ENCODE data around the gene ZNRD2.

The ZNRD2 gene

DNA sequence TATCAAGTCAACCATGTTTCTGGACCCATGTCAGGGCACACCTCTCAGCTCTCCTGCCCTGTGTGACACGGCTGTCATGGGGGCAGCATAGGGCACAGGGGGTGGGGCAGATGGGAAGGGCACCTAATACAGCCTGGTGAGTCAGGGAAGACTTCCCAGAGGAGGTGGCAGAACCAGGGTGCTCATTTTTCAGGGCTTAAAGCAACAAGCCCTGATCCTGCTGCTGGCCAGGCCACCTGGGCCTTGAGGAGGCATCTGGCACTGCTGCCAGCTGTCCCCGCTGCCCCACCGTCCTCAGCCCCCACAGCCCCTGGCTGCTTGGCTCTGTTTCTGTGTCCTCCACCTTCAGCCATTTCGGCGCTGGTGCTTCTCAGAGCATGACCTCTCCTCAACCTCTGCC, 39.4 kb downstream of the ZNRD2 start:
- DNase-seq: no peak

DNA sequence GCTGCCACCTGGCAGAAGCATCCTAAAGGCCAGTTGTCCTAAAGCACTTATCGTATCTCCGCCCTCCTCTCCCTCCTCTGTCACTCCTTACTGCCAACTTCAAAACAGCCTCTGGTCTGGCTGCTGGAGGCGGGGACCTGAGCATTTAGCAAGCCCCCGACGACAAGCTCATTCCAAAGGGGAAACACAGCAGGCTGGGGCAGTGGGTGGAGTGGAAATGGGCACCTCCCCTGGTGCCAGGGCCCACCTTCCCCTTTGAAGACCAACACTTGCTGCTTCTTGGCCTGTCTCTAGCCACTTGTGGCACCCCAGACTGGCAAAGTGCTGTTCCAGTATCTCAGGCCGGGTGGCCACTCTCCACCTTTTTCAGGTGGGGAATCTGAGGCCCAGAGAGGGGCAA, 40.1 kb downstream of the ZNRD2 start:
- DNase-seq: no peak

DNA sequence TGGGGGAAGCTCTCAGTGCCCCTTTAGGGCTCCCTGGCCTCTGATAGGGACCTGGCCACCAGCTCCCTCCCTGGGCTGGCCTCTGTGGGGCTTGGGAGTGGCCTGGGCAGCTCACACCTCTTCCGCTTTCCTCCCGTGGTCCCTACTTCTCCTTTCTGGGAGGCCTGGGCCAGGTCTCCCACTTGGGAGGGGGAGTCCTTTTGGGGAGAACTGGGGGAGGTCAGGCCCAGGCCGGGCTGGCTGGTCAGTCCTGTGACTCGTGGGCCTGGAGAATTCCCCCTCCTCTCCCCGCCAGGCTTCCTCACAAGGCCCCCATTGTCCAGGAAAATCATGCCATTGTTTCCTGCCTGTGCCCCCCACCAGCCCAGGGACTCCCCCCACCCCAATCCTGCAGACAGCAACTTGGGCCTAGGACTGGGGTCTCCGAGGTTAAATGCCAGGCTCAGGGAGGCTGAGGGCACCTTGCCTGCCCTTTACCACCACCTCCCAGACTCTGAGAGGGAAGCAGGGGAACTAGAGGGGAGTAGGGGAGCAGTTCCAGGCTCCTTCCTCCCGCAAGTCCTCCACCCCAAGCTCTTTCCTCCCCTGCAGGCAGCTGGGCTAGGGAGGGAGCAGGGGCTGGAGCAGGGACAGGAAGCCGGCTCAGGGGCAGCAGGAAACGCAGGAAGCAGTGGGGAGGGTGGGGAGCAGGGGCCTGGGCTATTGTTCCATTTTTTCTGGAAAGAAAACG, 40.9 kb downstream of the ZNRD2 start:
- DNase-seq: no peak

DNA sequence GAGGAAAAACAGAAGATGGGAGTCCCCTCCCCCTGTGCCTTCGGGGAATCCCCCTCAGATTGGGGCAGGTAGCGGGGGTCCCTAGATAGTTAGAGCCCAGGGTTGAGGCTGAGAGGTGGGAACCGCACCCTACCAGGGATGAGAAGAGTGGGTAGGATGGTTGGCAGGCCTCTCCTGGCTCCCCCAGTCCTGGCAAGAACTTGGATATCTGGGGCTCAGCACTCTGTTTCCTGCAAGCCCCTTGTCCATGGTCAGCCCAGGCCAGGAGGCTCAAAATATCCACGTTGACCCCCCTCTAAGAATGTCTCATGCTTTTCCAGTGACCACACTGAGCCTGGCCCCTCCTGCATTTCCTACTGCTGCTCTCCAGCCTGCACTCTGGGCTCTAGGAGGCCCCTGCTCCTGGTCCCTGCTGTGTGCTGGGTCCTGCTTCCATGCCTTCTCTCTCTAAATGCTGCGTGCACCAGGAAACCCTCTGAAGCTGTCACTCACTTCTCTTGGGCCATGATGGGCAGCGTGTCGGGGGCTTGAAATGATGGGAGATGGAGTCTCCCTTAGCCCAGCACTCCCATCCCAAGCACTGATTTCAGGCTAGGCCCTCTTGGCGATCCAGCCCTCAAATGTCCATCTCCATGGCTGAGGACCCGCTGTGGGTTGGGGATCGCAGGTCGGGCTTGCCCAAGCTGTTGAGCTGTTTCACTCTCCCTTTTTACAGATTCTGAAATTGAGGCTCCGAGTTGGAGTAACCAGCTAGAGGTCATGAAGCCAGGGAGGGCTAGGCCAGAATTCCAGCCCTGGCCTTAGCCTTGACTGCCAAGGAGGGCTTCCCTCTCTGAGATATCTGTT, 41.7 kb downstream of the ZNRD2 start:
- DNase-seq: no peak

DNA sequence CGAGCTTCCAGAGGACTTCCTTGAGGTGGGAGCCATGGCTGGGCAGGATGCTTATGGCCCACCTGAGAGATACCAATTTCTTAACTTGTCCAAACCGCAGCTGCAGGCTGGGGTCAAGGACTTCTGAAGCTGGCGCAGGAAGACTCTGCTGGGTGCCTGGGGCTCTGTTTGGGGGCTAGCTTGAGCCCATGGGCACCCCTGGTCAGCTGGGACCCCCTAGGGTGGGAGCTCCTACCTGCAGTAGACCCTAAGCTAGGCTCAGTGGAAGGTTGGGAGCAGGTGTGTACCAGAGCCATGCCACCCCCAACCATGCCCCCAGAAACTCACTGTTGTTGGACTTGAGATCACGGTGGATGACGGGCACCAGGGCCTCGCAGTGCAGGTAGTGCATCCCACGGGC, 42.4 kb downstream of the ZNRD2 start:
- no peak for DNase-seq

DNA sequence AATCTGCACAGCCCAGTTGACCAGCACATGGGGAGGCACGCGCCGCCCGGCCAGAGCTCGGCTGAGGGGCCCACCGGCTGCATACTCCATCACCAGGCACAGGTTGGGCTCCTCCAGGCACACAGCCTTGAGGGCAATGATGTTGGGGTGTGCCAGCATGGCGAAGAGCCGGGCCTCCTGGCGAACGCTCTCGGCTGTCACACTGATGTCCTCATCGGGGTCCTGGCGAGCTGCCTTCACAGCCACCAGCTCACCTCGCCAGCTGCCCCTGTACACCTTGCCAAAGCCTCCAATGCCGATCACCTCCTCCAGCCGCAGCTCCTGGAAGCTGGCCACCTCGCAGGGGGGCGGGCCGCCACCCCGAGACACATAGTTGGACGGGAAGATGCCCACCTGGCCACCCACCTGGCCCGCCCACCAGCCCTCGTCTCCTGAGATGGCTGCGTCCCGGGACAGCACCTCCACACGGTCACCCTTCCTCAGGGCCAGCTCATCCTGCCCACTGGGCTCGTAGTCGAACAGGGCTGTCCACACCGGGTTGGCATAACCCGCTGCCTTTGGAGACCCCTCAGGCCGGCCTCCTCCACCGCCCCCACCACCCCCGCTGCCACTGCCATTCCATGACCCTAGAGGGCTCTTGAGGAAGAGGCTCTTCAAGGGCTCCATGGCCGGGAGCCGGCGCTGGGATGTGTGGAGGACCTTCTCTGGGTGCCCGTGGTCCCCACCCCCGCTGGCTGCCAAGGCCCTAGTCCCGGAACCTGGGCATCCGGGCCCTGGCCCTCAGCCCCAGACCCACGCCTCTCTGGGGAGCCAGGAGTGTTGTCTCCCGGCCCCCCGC, 43.0 kb downstream of the ZNRD2 start:
- no peak for DNase-seq

DNA sequence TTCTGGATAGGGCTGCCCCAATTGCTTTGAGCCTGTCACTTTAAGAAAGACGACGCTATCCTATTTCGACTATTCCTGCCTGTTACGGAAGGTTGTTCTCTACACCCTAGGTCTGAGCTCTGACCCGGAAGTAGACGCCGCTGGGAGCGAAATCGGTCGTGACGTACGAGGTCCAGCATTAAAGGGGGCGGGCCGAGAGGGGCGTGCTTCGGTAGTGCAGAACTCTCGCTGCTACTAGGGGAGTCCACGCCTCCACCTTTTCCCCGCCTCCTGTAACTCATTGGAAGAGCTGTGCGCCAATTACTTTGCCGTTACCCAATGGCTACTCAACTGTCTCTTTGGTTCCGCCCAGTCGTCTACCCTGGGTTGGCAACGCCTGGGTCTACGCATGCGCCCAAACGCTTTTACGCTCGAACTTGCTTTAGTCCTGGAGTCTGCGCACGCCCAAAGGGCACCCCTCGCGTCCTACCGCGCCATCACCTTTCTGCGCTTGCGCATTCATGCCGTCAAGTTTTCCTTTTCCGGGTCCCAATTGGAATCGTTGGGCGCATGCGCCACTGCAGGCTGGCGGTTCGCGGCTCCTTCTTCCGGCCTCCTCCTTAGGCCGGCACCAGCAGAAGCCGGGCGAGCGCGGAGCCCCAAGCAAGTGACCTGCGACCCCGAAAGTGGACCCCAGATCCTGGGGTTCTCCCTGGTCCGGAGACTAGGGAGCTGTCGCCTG, 45.1 kb downstream of the ZNRD2 start, which contains the start of gene PCNX3:
Gene PCNX3, plus strand, starts transcription at position 548 of the 721 bp plus-strand sequence. CDS start 536 bp downstream, outside the sequence.
- peak; percentile 97 for DNase-seq

DNA sequence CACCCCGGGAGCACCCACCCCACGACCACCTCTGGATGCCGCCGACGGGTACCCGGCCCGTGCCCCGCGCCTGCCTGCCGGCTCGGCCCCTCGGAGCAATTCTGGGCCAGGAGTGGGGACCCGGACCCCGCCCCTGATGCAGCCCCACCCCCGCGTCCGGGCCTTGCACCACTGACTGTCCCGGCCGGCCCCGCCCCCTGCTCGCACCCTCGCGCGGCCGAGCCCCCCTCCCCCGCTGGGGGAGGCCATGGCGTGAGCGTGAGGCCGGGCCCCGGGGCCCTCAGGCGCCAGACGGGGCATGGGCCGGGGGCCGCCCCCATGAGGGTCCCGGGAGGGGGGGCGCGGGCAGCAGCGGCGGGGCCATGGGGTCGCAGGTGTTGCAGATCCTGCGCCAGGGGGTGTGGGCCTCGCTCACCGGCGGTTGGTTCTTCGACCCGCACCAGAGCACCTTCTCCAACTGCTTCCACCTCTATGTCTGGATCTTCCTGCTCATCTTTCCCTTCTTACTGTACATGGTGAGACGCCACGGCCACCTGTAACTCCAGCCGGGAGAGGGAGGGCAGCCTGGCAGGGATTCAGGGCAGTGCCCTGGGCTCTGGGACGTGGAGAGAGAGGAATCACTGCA, 45.8 kb downstream of the ZNRD2 start:
- no peak for DNase-seq

DNA sequence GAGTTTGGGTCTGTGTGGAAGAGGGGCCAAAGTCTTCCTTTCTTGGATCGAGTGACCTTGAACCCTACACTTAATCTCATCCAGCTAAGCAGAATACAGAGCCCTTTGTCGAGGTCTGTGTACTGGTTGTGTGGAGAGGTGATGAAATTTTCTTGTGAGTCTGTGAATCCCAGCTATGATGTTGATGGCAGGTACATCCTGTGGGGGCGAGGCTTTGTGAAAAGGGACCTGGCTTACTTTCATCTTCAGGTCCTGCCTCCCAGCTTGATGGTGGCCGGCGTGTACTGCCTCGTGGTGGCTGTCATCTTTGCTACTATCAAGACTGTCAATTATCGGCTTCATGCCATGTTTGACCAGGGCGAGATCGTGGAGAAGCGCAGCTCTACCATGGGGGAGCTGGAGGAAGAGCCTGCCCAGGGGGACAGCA, 46.3 kb downstream of the ZNRD2 start:
- no peak for DNase-seq

DNA sequence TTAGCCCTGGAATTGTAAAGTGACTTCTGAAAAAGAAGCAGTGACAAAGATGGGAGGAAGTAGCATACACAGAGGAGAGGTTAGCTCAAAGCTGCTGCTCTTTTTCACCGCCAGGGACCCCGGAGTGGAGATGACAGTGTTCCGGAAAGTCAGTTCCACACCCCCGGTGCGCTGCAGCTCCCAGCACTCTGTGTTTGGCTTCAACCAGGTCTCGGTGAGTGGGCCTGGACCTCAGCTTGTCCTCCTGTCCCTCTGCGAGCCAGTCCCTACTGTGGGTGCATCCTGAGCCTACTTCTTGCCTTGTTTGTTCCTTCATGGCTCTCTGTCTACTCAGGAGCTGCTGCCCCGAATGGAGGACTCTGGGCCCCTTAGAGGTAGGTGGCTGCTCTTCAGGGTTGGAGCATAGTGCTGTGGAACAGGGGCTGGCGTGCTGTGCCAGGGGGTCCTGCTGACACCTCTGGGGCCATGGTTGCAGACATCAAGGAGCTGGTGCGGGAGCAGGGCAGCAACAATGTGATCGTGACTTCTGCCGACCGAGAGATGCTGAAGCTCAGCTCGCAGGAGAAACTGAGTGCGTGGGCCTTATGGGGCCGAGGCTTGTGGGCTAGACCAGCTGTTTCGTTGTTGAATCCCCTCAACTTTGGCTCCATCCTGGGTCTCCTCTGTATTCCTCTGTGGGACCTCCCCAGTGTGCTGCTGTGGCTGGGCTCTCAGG, 47.0 kb downstream of the ZNRD2 start:
- DNase-seq: no peak

DNA sequence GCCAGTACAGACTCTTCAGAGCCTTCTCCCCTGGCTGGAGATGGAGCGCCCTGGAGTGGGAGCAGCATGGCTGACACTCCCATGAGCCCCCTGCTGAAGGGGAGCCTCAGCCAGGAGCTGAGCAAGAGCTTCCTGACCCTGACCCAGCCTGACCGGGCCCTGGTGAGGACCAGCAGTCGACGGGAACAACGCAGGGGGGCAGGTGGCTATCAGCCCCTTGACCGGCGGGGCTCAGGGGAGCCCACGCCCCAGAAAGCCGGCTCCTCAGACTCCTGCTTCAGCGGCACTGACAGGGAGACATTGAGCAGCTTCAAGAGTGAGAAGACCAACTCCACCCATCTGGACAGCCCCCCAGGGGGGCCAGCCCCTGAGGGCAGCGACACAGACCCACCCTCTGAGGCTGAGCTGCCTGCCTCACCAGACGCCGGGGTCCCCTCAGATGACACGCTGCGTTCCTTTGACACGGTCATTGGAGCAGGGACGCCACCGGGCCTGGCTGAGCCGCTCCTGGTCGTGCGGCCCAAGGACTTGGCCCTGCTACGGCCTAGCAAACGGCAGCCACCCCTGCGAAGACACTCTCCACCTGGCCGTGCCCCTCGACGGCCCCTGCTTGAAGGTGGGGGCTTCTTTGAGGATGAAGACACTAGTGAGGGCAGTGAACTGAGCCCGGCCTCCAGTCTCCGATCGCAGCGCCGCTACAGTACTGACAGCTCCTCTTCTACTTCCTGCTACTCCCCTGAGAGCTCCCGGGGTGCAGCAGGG, 47.9 kb downstream of the ZNRD2 start:
- DNase-seq: no peak

DNA sequence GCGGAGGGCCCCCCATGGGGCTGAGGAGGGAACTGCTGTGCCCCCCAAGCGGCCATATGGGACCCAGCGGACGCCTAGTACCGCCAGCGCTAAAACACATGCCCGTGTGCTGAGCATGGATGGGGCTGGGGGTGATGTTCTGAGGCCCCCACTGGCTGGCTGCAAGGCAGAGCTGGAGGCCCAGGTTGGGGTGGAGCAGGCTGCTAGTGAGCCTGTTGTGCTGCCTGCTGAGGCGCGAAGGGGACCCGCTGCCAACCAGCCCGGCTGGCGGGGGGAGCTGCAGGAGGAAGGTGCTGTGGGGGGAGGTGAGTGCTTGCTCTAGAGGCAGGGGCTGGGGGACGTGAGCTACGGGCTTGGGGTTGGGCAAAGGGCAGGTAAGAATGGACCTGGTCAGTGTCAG, 48.5 kb downstream of the ZNRD2 start:
- DNase-seq: no peak

DNA sequence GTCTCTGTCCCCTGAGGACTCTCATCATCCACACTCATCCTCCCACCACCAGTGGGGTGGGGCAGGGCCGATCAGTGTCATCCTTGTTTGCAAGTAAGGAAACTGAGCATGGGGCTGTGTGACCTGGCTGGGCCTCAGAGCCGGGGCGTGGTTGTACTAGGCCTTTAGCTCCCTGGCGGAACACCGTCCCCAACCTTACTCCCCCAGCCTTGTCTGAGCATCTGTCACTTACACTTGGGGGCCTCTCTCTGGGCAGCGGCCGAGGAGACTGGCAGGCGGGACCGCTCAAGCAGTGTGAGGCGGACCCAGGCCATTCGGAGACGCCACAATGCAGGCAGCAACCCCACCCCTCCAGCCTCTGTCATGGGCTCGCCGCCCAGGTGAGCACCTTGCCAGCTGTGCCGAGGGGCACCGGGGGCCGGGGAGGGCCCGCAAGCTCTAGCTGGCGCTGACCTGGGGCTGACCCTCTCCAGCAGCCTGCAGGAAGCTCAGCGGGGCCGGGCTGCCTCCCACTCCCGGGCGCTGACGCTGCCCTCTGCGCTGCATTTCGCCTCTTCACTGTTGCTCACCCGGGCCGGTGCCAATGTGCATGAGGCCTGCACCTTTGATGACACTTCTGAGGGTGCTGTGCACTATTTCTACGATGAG, 49.1 kb downstream of the ZNRD2 start:
- DNase-seq: no peak

DNA sequence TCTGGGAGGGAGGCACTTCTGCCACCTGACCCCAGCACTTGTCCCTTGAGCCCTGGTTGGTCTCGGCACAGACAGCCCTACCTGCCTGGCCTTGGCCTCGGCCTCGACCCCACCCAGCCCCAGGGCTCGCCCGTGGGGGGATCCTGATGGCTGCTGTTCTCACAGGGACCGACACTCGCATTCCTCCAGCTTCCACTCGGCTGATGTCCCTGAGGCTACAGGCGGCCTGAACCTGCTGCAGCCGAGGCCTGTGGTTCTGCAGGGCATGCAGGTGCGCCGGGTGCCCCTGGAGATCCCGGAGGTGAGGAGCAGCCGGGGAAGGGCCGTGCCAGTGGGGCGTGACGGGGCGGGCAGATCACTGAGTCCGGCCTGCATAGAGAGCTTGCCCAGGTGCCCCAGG, 50.4 kb downstream of the ZNRD2 start:
- DNase-seq: no peak

DNA sequence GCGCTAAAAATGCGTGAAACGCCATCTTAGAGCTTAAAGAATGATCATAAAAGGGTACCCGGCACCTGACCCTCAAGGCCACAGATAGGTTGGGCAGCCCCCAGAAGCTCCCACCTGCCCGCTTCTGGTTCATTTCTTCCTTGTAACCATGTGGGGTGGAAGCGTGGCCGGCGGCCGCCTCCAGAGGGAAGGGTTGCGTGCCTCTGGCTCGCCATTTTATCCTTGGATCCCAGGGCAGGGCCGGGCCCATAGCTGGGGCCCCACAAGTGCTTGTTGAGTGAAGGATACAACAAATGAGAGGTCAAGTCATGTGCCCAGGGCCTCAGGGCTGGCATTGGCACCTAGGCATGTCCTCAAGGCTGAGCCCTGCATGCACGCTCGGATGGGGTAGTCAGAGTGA, 51.2 kb downstream of the ZNRD2 start:
- DNase-seq: no peak
